PC-3 (cell line): ENCODE measurements around the gene MATN1.

Source experiments
- EZH2 ChIP-seq: fragments of 300-600 bp; sonication (generic); IDR thresholded peaks from one replicate; pipeline ENCODE4 v1.6.1; 2017; ENCODE audit warnings: antibody characterized with exemption, mild to moderate bottlenecking, low read length; ENCODE audit not compliant: unreplicated experiment
- EZH2phosphoT487 ChIP-seq: fragments of 300-600 bp; sonication (generic); IDR thresholded peaks from 2 replicates; pipeline ENCODE4 v1.6.1; 2018; ENCODE audit warnings: mild to moderate bottlenecking, antibody characterized with exemption, low read length, borderline replicate concordance
- TF ChIP-seq, protein P1 (sequence below): fragments of 300-600 bp; sonication (generic); conservative IDR thresholded peaks from 2 replicates; pipeline ENCODE4 v1.5.1; 2017; ENCODE audit warnings: antibody characterized with exemption, low read depth, mild to moderate bottlenecking, low read length

DNA sequence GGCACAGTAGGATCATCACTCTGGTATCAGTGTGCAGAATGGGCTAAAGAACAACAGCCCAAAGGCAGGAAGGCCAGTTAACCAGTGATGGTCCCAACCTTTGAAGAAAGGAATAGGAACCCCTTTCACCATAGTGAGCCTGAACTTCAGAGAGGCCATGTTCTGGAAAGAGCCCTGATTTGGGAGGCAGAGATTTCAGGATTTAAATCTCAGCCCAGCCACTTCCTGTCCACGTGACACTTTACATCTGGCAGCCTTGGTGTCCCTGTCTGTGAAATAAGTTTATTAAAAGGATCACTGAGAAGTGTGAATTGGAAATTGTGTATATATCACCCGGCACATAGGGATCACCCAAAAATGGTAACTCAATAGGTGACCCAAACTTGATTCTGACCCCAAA, 13.0 kb downstream of the MATN1 start:
- TF ChIP-seq, protein P1, sequence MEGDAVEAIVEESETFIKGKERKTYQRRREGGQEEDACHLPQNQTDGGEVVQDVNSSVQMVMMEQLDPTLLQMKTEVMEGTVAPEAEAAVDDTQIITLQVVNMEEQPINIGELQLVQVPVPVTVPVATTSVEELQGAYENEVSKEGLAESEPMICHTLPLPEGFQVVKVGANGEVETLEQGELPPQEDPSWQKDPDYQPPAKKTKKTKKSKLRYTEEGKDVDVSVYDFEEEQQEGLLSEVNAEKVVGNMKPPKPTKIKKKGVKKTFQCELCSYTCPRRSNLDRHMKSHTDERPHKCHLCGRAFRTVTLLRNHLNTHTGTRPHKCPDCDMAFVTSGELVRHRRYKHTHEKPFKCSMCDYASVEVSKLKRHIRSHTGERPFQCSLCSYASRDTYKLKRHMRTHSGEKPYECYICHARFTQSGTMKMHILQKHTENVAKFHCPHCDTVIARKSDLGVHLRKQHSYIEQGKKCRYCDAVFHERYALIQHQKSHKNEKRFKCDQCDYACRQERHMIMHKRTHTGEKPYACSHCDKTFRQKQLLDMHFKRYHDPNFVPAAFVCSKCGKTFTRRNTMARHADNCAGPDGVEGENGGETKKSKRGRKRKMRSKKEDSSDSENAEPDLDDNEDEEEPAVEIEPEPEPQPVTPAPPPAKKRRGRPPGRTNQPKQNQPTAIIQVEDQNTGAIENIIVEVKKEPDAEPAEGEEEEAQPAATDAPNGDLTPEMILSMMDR, result no peak
- TF ChIP-seq EZH2 (no peak), EZH2phosphoT487 (no peak)
